ENCODE results near the gene SUGT1.
"Not testable (repeated sequence)": the region's sequence is repeated elsewhere in the genome, so short reads cannot be mapped to it uniquely, and the experiment has no call there.

The SUGT1 gene

DNA sequence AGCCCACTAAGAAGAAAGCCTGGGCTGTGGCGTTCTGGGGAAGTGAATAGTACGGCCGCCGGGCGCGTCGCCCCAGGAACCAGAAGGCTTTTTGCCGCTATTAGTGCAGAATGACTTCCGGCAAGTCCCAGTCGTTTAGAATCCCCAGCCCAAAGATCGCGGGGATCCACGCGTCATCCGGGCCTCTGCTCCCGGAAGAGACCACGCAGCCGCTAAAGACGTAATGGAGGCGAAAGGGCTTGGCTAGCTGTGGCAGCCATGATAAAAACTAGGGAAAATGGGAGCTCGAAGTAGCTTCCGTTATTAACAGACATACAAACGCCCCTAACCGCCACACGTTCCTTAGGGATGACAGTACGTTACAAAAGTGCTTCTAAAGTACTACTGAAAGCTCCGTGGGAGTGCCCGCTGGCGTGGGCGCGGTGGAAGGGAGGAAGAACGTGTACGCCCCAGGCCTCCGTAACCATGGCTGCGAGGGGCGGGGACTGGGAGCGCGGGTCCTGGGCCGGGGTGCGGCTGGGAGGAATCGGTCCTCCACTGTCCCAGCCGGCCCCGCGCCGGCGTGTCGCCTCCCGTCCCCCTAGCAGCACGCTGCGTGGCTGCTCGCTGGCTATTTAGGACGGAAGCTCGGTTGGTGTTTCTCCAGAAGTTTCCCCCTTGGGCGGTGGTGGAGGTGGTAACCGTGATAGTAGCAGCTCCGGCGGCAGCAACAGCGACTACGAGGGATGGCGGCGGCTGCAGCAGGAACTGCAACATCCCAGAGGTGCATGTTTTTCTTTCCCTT is at the start of gene SUGT1:
Gene SUGT1 (plus strand): TSS at position 641 of the 784 bp plus-strand sequence. CDS start 85 bp downstream, at position 726.
- FAIRE-seq: no peak

DNA sequence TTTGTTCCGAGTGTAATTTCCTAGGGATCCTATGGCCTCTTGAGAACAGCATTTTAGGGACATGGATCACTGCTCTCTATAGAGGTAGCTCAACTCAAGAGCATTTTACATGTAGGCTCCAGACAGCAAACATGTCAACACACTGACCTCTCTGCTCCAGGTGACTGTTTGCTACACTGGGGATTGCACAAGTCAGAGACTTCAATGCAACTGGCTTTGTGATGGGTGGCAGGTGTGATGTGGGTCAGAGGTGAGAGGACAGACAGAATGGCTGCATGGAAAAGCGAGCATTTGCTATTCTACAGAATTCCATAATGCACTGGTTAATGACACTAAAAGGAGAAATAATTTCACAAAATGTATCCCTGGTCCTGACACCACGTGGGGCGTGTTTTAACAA is 49.3 kb upstream of the SUGT1 start:
- FAIRE-seq: not testable (repeated sequence)

DNA sequence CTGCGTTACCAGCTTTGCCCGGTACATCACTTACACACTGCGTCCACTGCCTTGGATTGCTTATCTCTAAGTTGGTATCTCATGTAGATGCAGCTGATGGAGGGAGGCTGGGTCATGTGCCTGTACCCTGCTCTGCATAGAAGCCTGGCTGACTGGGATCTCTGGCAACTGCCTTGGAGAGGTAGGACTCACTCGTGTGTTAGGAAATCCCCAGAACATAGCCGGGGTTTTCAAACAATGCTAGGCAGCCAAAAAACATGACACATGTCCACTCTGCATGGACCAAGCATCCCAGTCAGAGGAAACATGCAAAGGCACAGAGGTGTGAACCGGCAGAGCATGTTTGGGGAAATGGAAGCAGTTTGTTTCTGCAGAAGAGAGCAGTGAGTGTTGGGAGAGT is 46.5 kb upstream of the SUGT1 start:
- FAIRE-seq: not testable (repeated sequence)

DNA sequence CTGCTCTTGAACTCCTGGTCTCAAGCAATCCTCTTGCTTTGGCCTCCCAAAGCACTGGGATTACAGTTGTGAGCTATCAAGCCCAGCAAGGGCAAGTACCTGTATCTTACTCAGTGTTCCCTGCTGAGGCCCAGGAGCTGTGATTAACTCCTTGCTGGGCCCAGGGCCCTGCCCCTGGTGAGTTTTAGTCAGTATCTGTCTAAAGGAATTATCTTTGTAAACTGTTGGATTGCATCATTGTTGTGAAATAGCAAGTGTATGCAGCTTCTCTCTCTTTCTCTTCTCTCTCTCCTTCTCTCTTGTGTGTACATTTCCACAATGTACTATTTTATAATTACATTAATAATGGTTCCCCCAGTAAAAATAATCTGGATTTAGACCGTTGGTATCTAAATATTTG is 45.8 kb upstream of the SUGT1 start:
- not testable (repeated sequence) for FAIRE-seq

DNA sequence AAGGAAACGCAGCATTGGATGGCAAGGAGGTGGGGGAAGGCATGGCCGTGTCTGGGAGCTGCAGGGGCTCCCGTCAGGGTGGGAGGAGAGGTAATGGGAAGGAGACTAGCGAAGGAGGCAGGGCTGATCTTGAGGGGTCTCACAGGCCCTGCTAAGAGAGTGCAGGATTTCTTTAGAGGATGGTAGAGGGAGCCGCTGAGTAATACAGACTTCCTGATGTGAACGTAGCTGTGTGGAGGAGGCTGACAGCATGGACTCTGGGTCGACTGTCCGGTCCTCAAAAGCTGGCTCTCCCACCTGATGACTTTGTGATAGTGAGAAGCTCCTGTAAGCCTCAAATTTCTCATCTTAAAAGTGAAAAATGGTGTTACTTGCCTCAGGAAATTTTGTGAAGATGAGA is 44.5 kb upstream of the SUGT1 start:
- FAIRE-seq: not testable (repeated sequence)

DNA sequence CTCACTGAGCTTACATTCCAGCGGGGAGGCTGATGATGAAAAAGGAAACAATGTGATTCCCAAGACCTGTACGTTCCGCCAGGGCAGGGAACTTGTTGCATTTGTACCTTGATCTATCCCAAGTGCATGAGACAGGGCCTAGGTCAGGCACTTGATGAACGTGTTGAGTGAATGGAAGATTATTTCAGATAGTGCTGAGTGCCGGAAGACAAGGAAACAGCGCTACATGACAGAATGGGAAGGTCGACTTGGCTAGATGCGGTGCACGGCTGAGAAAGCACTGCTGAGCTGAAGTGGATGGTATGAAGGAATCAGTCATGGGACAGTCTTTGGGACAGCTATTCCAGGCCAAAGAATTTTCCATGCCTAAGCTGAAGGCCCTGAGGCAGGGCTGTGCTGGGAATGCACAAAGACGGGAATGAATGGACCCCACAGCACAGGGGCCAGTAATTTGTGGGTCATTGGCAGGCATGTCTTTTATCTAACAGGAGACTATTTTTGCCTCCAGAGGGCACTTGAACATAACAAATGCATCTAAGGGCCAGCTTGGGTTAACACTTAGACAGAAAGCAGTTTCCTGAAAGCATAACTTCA is 43.5 kb upstream of the SUGT1 start:
- FAIRE-seq: not testable (repeated sequence)

DNA sequence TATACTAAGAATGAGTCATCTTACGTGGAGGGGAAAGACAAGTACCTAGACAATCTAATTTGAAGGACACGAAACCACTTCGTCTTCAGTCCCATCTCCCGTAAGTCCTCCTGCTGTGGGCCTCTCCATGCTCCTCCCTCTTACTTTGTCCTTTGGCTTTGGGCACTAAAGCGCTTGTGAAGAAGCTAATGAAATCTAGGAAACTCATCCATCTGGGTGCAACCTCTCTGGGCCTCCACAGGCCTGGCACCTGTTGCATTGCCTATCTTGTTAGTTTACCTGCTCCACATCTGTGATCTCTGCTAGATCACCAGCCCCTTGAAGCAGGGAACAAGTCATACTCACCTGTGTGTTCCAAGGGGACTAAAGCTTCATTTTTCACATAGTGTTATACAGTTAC is 42.5 kb upstream of the SUGT1 start:
- not testable (repeated sequence) for FAIRE-seq

DNA sequence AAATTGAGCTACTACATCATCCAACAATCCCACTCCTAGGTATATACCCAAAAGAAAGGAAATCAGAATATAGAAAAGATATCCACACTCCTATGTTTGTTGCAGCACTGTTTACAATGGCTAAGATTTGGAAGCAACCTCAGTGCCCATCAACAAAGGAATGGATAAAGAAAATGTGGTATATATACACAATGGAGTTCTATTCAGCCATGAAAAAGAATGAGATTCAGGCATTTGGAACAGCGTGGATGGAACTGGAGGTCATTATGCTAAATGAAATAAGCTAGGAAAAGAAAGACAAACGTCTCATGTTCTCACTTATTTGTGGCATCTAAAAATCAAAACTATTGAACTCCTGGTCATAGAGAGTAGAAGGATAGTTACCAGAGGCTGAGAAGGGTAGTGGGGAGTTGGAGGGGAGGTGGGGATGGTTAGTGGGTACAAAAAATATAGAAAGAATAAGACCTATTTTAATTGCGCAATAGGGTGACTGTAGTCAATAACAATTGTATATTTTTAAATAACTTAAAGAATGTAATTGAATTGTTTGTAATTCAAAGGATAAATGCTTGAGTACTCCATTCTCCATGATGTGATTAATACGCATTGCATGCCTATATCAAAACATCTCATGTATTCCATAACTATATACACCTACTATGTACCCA is 37.4 kb upstream of the SUGT1 start:
- FAIRE-seq: no peak

DNA sequence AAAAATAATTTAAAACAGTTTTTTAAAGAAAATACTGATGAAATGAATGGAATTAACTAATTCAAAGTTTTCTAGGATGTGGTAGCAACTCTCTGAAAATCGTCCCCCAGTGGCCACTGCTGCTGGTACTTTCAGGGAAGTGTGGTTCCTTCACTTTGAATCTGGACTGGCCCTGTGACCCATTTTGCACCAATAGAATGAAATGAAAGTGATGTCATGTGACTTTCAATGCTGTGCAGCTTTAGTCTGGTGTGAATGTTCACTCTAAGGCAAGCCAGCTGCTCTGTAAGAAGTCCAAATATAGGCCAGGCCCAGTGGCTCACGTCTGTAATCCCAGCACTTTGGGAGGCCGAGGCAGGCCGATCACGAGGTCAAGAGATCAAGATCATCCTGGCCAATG is 36.8 kb upstream of the SUGT1 start:
- no peak for FAIRE-seq

DNA sequence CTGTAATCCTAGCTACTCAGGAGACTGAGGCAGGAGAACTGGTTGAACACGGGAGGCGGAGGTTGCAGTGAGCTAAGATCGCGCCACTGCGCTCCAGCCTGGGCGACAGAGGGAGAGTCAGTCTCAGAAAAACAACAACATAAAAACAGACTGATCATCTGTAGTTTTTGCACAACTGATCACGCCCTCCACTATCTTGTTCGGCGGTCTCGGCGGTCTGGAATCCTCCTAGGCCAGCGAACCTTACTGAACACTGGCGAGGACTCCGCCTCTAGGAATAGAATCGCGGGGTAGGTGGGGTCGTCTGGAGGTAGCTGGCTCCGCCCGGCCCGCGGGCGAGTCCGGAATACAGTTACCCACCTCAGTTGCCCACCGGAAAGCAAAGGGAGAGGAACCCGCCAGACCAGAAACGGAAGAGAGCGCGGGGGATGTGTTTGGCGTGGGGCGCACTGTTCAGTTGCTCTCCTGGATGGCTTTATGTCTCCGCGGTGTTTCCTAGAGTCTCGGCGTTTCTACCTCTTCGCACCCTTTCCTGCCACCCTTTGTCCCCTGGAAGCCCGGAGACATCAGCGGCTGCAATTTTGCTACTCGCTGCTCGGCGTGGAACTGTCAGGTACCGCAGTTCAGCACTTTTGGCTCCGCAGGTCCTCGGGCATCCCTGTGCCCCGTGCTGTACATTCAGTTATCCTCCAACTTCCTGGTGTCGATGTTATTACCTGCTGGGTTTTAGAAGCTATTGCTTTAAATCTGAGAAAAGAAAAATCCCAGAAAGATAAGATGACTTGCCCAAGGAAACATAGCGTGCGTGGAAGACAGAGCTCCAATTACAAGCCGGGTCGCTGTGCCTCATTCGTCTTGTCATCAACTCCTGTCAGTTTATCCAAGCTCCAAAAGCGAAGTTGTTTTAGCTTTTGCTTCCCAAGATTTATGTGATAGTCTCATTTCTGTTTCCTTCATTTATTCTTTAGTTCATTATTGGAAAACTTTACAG is 35.3 kb upstream of the SUGT1 start:
- no peak for FAIRE-seq

DNA sequence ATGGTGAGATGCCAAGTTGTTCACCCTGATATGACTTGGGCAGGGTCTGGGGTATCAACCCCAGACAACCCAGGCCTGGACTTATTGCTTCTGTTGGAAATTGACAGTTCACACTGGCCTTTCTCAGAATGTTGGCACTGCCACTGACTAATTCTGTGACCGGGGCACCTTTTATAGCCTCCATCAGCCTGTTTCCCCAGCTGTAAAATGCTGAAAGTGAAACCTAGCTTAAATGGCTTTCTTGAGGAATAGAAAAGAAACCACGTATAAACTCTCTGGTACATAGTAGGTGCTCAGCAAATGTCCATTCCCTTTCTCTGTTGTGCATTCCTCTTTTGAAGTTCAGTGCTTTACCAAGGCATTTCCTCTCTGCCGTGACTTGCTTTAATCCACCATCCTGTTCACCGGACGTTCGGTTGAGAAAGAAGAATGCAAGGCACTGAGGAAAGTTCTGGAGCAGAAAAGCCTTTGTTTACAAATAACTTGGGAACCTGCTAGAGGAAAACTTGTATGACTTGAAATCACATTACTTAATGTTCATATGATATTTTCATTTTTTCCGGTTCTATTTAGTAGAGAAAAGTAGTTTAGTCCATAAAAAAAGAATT is 21.4 kb upstream of the SUGT1 start:
- not testable (repeated sequence) for FAIRE-seq

DNA sequence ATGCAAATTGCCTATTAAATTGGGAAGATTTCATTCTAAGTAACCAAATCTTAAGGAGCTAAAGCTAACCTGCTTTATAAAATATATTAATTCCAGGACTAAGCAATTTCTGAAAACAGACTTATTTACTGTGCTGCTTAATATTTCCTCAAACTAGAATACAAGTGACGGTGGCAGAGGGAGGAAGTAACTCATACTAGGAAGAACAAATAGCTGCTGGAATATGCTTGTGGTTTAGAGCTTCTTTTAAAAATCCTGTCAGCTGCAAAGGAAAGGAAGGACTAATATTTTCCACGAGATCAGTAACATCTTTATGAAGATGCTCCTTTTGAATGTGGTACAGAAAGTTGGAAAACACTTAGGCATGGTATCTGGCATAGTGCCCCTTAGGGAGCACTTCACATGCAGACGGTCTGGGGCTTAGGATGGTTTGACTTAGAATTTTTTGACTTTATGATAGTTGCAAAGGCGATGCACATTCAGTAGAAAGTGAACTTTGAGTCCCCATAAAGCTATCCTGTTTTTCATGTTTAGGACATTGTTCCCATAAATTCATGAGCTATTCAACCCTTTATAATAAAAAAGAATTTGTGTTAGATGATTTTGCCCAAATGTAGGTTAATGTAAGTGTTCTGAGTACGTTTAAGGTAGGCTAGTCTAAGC is 13.8 kb upstream of the SUGT1 start:
- FAIRE-seq: no peak

DNA sequence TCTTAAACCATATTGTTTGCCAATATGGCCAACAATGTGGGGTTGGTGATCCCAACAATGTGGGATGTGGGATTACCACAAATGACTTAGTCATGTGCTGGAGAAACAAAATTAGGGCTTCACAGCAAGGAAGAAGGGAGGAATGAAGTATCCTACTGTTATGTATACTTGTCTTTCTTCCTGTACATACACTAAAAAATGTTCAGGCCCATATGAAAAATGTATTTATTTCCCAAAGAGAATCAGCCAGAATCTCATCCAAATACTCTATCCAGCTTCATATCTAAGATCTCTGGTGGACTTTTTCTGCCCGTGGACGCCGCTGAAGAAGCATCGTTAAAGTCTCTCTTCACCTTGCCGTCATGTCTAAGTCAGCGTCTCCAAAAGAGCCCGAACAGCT is 10.5 kb upstream of the SUGT1 start, which contains the start of gene HNRNPA1L2:
Gene HNRNPA1L2 (plus strand): TSS at position 301 of the 400 bp plus-strand sequence. CDS start 62 bp downstream, at position 363.
- no peak for FAIRE-seq

DNA sequence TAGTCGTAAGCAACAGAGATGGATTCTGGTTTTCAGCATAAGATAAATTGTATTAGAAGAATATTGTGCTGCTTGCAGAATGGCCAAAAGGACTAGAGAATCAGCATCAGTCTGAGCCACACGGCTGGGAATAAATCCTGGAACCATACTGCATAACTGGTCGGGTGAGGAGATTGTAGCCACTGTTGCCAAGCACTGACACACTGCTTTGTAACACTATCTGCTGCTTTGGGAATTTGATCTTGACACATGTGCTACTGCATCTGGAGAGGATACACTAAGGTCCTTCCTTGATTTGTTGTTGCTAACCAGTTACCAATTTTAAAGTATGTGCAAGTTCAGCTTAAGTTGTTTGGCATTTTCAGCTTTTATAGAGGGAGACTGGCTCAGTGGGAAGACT is 8.5 kb upstream of the SUGT1 start:
- FAIRE-seq: no peak

DNA sequence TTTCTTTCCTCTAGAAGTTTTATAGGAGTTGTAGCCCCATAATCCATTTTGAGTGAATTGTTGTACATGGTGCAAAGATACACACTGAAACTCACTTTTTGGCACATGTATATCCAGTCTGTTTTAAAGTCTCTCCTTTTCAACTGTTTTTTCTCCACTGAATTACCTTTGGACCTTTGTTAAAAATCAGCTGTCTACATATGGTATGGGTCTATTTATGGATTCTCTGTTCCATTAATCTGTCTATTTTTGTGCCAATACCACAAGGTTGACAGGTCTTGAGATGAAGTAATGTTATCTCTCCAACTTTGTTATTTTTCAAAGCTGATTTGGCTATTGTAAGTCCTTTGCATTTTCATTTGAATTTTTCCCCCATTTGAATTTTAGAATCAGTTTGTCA is 5.7 kb upstream of the SUGT1 start:
- FAIRE-seq: no peak

DNA sequence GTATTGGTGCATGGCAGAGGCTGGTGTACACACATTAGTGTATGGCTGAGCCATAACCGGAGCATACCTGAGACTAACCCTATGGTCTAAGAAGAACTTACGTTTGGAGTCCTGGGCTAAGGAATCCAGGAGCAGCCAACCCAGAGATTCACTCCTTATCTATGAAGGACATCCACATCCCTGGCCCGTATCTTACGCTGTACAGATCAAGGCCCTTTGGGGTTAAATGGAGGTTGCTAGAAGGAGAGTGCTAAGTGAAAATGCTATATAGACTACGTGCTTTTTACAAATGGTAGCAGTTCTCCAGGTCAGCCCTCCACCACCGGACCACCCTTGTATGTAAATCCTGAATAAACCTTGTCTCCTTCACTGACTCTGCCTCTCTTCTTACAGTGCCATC is 1.9 kb upstream of the SUGT1 start:
- no peak for FAIRE-seq

DNA sequence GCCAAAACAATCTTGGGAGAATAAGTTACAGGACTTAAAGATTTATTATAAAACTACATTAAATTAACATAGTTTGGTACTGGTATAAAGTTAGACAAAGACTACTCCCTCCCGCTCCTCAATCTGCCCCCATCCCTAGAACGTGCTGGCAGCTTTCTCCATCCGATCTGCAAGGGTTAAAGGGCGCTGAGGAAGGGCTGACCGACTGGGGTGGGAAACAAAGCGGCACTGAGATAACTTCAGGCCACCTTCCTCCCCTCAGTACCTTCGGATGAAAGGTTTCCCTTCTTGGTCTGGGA is 790 bp upstream of the SUGT1 start:
- FAIRE-seq: no peak

DNA sequence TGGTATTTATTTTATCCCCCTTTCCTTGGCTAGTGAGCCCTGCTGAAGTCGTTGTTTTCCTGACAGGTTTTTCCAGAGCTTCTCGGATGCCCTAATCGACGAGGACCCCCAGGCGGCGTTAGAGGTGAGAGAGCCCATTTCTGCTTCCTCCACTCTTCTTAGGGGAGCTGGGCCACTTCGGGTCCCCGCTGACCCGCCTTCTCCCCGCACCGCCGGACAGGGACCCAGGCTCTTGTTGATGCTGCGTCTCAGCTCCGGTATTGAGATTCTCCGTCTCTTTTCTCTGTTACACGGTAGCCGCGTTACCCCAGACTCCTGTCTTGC is 306 bp downstream of the SUGT1 start:
- no peak for FAIRE-seq

DNA sequence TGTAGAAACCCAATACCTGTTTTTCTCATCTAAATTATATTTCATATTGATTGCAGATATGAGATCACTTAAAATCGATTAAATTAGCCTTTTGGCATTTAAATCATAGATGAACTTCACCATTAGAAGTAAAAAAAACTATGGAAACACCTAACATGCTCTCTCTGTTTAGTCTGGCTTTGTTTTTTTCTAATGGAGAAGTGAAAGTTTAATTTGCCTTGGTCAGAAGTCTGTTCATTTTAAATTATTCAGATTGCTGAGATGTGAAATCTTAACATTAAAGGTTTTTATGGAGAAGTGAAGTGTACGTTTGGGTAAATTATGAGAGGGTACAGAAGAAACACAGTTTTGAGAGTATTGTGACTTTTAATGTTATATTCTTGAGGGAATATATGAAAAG is 6.7 kb downstream of the SUGT1 start:
- FAIRE-seq: no peak

DNA sequence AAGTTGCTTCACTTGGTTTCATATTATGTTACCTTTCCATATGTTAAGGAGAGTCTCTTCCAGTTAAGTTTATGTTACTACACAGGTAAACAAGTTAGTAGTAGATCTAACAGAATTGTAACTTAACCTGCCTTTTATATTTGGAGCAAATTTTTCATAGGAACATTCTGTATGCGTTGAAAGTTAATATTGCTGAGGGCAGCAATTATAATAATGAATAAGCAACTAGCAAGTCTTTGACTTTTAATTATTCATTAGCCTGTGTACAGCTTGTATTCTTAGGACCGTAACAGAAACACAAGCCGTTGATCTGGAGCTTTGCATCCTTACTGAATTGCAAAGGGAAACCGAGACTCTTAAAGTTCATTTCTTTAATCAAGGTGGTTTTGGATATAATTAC is 11.6 kb downstream of the SUGT1 start:
- no peak for FAIRE-seq

DNA sequence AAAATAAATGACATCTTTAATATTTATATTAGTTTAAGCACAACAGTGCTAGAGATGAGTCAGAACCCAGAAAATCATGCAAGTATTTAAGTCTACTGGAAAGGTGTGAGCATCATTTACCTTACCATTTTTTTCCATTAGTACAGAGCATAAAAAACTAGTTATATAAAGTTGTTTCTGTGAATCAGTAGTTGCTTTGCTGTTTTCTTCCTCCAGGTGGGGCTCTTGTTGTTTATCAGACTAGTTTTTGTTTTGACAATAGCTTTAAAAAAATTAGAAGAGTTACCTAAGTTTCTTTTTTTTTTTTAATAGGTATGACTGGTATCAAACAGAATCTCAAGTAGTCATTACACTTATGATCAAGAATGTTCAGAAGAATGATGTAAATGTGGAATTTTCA is 12.7 kb downstream of the SUGT1 start:
- no peak for FAIRE-seq

DNA sequence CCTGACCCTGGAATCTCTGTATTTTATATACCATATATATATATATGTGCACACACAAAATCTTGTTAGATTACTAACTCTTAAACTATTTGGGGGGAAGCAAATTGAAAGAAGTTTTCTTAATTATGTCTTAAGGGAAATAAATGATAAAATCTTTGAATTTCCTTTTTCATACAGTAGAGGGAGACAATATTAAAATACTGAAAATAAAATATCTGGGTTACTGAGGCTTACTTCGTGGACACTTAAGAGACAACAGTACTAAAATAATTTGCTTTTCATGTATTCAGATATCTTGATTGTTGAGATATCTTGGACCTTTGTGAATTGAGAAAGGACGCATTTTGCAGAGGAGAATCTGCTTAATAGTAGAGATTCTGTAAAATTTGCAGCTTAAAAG is 17.0 kb downstream of the SUGT1 start:
- FAIRE-seq: no peak
